Measurements from ENCODE around the gene CDH13.

CDH13 gene

GRCh38 chr16:82653550-82654511 is 27.1 kb downstream of the CDH13 start:
- DNase-seq: peak; percentile 32

- peak; percentile 76 for DNase-seq
These were observed 28.4 kb downstream of the CDH13 start for GRCh38 chr16:82655072-82655714.

GRCh38 chr16:82655720-82656490 is 29.1 kb downstream of the CDH13 start:
- no peak for DNase-seq

GRCh38 chr16:82657239-82657638 is 30.5 kb downstream of the CDH13 start:
- no peak for DNase-seq

- DNase-seq: no peak
These were observed 31.0 kb downstream of the CDH13 start for GRCh38 chr16:82657786-82658185.

- DNase-seq: no peak
These were observed 32.0 kb downstream of the CDH13 start for GRCh38 chr16:82658796-82659195.

- DNase-seq: peak; percentile 24
These were observed 33.4 kb downstream of the CDH13 start for GRCh38 chr16:82660075-82660645.

- no peak for DNase-seq
These were observed 34.2 kb downstream of the CDH13 start for GRCh38 chr16:82660966-82661365.

- no peak for DNase-seq
These were observed 37.4 kb downstream of the CDH13 start for GRCh38 chr16:82664181-82664580.

- DNase-seq: no peak
These were observed 38.3 kb downstream of the CDH13 start for GRCh38 chr16:82665025-82665424.

- DNase-seq: no peak
These were observed 40.7 kb downstream of the CDH13 start for GRCh38 chr16:82667437-82667836.

GRCh38 chr16:82668094-82668493 is 41.3 kb downstream of the CDH13 start:
- no peak for DNase-seq

- no peak for DNase-seq
These were observed 45.0 kb downstream of the CDH13 start for GRCh38 chr16:82671741-82672140.

- DNase-seq: no peak
These were observed 45.9 kb downstream of the CDH13 start for GRCh38 chr16:82672676-82673075.

GRCh38 chr16:82675300-82675699 is 48.5 kb downstream of the CDH13 start:
- DNase-seq: no peak

GRCh38 chr16:82681592-82681991 is 54.8 kb downstream of the CDH13 start:
- no peak for DNase-seq

- DNase-seq: no peak
These were observed 56.0 kb downstream of the CDH13 start for GRCh38 chr16:82682767-82683166.

GRCh38 chr16:82684256-82684655 is 57.5 kb downstream of the CDH13 start:
- DNase-seq: no peak

GRCh38 chr16:82685526-82685925 is 58.8 kb downstream of the CDH13 start:
- DNase-seq: no peak

- no peak for DNase-seq
These were observed 67.6 kb downstream of the CDH13 start for GRCh38 chr16:82694239-82694874.

- no peak for DNase-seq
These were observed 69.0 kb downstream of the CDH13 start for GRCh38 chr16:82695806-82696205.

GRCh38 chr16:82699260-82699659 is 72.5 kb downstream of the CDH13 start:
- DNase-seq: no peak
